Naive thymus-derived CD4-positive, alpha-beta T cell (primary cell): ENCODE results near the gene PTER. TPM values are rescaled to one million over a fixed set of nuclear protein-coding genes. Genes with fewer than 3 reads are reported as not detected.
A peak's percentile ranks its signal among the peaks of the same experiment; 100 is the strongest.

Experiments used
- ATAC-seq: fragments of 150-1000 bp; cut with Tn5 transposase; 2 replicates; pipeline ENCODE4 v1.10.0; 2021; ENCODE audit warnings: mild to moderate bottlenecking, moderate library complexity
- CTCF ChIA-PET: fragments of 350-600 bp; sonication (Branson Sonifier 250); formaldehyde crosslinking; loops from one replicate; lab custom pipeline; 2021; ENCODE audit warnings: antibody characterized with exemption; lab: Charles Lee
- POLR2A ChIA-PET: fragments of 350-600 bp; sonication (Branson Sonifier 250); formaldehyde crosslinking; loops from one replicate; lab custom pipeline; 2021; ENCODE audit warnings: antibody characterized with exemption, inconsistent platforms; lab: Charles Lee
- DNase-seq, 9 donors: peaks; one replicate each; pipeline versions ENCODE4 v3.0.0 to v3.0.0-alpha.2; 2020 to 2022; ENCODE audit warnings: mixed read lengths in 1 of 9
- H3K27ac ChIP-seq: one replicate; pipeline ENCODE4 v1.7.0; 2013; ENCODE audit warnings: mild to moderate bottlenecking, low read depth, low read length, moderate library complexity
- H3K27me3 ChIP-seq, 2 donors: one replicate each; pipeline ENCODE4 v1.7.0; 2013; ENCODE audit warnings: low read length in 2 of 2, mild to moderate bottlenecking in 2 of 2, moderate library complexity in 2 of 2; ENCODE audit not compliant: control insufficient read depth in 2 of 2, insufficient read depth in 2 of 2
- H3K36me3 ChIP-seq, 3 experiments: 1 replicate in 2 of 3; 2 replicates in 1 of 3; pipeline ENCODE4 v1.7.0; 2013; ENCODE audit warnings: low read length in 3 of 3, mild to moderate bottlenecking in 3 of 3, moderate library complexity in 1 of 3; ENCODE audit not compliant: insufficient read depth in 3 of 3, control insufficient read depth in 2 of 3
- H3K4me1 ChIP-seq, 2 donors: one replicate each; pipeline ENCODE4 v1.7.0; 2013; ENCODE audit warnings: low read length in 2 of 2, mild to moderate bottlenecking in 2 of 2, moderate library complexity in 1 of 2; ENCODE audit not compliant: control insufficient read depth in 2 of 2, insufficient read depth in 2 of 2
- H3K4me3 ChIP-seq: 2 replicates; pipeline ENCODE4 v1.7.0; 2013; ENCODE audit warnings: mild to moderate bottlenecking, low read length
- H3K9me3 ChIP-seq, 3 experiments: 1 replicate in 2 of 3; 2 replicates in 1 of 3; pipeline ENCODE4 v1.7.0; 2013; ENCODE audit warnings: low read length in 3 of 3; ENCODE audit not compliant: control insufficient read depth in 2 of 3
- H3K27ac Mint-ChIP-seq, 9 donors: one replicate each; pipeline ENCODE4 v1.8.0; 2020 to 2022; ENCODE audit warnings: mixed read lengths in 9 of 9, mild to moderate bottlenecking in 8 of 9, moderate library complexity in 5 of 9, inconsistent platforms in 2 of 9
- H3K27me3 Mint-ChIP-seq, 5 donors: one replicate each; pipeline ENCODE4 v1.8.0; 2021 to 2022; ENCODE audit warnings: mixed read lengths in 5 of 5, mild to moderate bottlenecking in 1 of 5
- H3K36me3 Mint-ChIP-seq, 5 donors: one replicate each; pipeline ENCODE4 v1.8.0; 2020 to 2022; ENCODE audit warnings: mixed read lengths in 5 of 5, mild to moderate bottlenecking in 3 of 5, inconsistent platforms in 1 of 5
- H3K4me1 Mint-ChIP-seq, 7 donors: one replicate each; pipeline ENCODE4 v1.8.0; 2020 to 2022; ENCODE audit warnings: mixed read lengths in 7 of 7, mild to moderate bottlenecking in 3 of 7, inconsistent platforms in 1 of 7
- H3K4me3 Mint-ChIP-seq, 10 donors: one replicate each; pipeline ENCODE4 v1.8.0; 2020 to 2022; ENCODE audit warnings: mild to moderate bottlenecking in 10 of 10, mixed read lengths in 10 of 10, moderate library complexity in 6 of 10, inconsistent platforms in 2 of 10
- H3K9me3 Mint-ChIP-seq, 11 donors: one replicate each; pipeline ENCODE4 v1.8.0; 2020 to 2022; ENCODE audit warnings: mixed read lengths in 11 of 11, mild to moderate bottlenecking in 4 of 11, inconsistent platforms in 1 of 11, moderate library complexity in 1 of 11
- intact Hi-C, 2 donors: fragments of 100-400 bp; cut with micrococcal nuclease; formaldehyde crosslinking; loops; one replicate each; pipeline ENCODE4 v1.15.1; 2023
- polyA plus RNA-seq, 2 donors: library from polyadenylated mRNA; unstranded; fragments of 300-500 nt; fragmentation: Illumina TruSeq; gene quantifications; one replicate each; pipeline ENCODE4 v1.2.3, GENCODE V29; 2021
- total RNA-seq, 6 experiments: library from RNA in 5 of 6; stranded (reverse) in 5 of 6; gene quantifications; 1 replicate in 5 of 6; 2 replicates in 1 of 6; pipeline ENCODE4 v1.2.3 and lab custom pipeline; 2021 to 2026

The PTER gene
- total and polyA plus RNA-seq, 7 experiments from 2014 or later, result 12.9 to 23.7 (median 14.4) TPM

DNA sequence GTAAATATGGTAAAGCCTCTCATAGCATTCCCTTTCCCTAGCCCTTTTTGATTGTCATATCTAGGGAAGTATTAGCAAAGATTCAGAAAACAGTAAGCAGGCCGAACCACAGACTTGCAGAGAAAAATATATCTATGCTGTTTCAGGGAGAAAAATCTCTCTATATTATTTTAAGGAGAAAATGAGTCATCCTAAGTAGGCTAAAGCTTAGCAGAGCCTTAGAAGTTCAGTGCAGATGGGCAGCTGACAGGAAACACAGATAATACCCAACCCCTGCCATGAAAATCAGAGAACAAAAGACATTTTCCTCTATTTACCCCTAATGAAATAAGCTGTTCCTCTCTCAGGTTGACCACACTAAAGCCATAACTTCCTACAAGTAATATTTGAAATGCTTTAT, 68.4 kb downstream of the PTER start:
- Mint-ChIP-seq H3K4me3 (no peak overlapping the region), H3K36me3 (peaks cover 0 to 27% (median 14%) of the 10 kb centered on the region in 5 donors), H3K9me3 (peaks cover 0 to 4% (median 0%) of the 10 kb centered on the region in 11 donors), H3K4me1 (peaks cover 0 to 4% (median 0%) of the 10 kb centered on the region in 7 donors), H3K27me3 (no peaks in the 10 kb centered on the region), H3K27ac (no peak overlapping the region)
- H3K27ac ChIP-seq, result no peak overlapping the region
- H3K9me3 ChIP-seq, result no peaks in the 10 kb centered on the region
- CTCF ChIA-PET, result no interaction called here
- H3K4me3 ChIP-seq, result no peak overlapping the region
- intact Hi-C loops, result no loop called here
- POLR2A ChIA-PET, result no interaction called here
- DNase-seq, result no peak
- peaks cover 0 to 26% (median 0%) of the 10 kb centered on the region in 3 experiments for H3K36me3 ChIP-seq
- H3K27me3 ChIP-seq, result no peaks in the 10 kb centered on the region
- no peaks in the 10 kb centered on the region for H3K4me1 ChIP-seq
- no peak for ATAC-seq

DNA sequence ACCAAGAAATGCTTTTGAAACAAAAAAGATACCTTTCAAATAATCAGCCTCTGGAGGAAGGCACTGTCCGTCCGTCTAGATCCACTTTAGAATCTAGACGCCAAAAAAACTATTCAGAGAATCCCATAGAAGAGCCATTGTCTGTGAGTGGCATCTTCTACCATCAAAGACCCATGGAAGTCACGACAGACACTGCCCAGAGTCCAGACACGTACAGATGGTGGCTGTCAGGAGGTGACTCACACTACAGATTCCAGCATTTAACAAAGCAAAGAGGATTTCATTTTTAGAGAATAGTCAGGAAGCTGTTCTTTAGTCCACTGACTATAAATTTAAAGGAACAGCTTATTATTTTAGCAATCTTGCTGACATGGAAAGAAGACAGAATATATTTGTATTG, 73.2 kb downstream of the PTER start:
- ChIA-PET CTCF (no interaction called here), POLR2A (no interaction called here)
- Mint-ChIP-seq H3K27me3 (no peaks in the 10 kb centered on the region), H3K4me3 (no peak overlapping the region), H3K9me3 (no peaks in the 10 kb centered on the region), H3K27ac (no peak overlapping the region), H3K4me1 (no peaks in the 10 kb centered on the region), H3K36me3 (peaks cover 0 to 49% (median 14%) of the 10 kb centered on the region in 5 donors)
- Histone ChIP-seq H3K27me3 (no peaks in the 10 kb centered on the region), H3K4me1 (no peaks in the 10 kb centered on the region), H3K9me3 (no peaks in the 10 kb centered on the region), H3K4me3 (no peak overlapping the region), H3K27ac (no peak overlapping the region), H3K36me3 (peaks cover 0 to 25% (median 0%) of the 10 kb centered on the region in 3 experiments)
- intact Hi-C loops, result loop anchor here in 1 of 2 donors (10.0 kb wide), 1 partner anchor 275 kb away; no protein-coding TSS in a partner anchor
- ATAC-seq, result no peak
- no peak for DNase-seq

DNA sequence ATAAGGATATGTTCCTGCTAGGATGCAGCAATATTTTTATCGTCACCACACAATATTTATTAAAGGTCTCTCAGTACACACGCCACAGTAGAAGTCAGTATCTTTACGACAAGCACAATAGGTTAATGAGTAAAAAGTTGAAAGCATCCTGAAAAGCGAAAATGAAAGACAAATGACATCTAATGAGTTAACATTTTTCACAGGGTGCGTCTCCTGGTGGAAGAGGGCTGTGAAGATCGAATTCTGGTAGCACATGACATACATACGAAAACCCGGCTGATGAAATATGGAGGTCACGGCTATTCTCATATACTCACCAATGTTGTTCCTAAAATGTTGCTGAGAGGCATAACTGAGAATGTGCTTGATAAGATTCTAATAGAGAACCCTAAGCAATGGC, 74.0 kb downstream of the PTER start:
- H3K36me3 Mint-ChIP-seq, result peaks cover 0 to 49% (median 14%) of the 10 kb centered on the region in 5 donors
- Histone ChIP-seq H3K4me3 (no peak overlapping the region), H3K4me1 (no peaks in the 10 kb centered on the region), H3K9me3 (no peaks in the 10 kb centered on the region), H3K27me3 (no peaks in the 10 kb centered on the region), H3K36me3 (peaks cover 0 to 17% (median 0%) of the 10 kb centered on the region in 3 experiments), H3K27ac (no peak overlapping the region)
- no peak overlapping the region for H3K27ac Mint-ChIP-seq
- H3K27me3 Mint-ChIP-seq, result no peaks in the 10 kb centered on the region
- ATAC-seq (no peak), DNase-seq (no peak)
- ChIA-PET CTCF (no interaction called here), POLR2A (no interaction called here)
- no peaks in the 10 kb centered on the region for H3K4me1 Mint-ChIP-seq
- H3K4me3 Mint-ChIP-seq, result no peak overlapping the region
- H3K9me3 Mint-ChIP-seq, result no peaks in the 10 kb centered on the region
- intact Hi-C loops, result loop anchor here in 1 of 2 donors (10.0 kb wide), 1 partner anchor 274 kb away; no protein-coding TSS in a partner anchor

DNA sequence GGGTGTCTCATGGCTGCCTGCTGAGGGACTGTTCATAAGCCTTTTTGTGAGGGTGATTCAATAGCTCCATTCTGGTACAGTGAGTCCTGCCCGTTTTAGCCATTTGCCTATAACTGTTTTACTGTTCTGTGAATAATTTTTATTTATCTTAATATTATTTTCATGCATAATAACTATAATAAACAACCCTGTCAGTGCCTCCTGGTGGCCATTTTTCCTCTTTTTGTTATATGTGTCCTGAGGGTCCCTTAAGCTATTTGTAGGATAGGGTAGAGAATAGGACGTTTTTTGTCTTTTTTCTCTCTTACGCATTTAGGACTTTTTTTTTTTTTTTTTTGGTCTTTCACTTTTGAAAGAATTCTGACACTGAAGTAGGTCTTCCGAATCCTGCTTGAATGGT, 82.0 kb downstream of the PTER start:
- ChIA-PET POLR2A (no interaction called here), CTCF (interaction anchor here (0.7 kb wide), 1 partner anchor 214 kb away, joined by 4 read pairs; no protein-coding TSS in a partner anchor)
- Mint-ChIP-seq H3K9me3 (peaks cover 0 to 2% (median 0%) of the 10 kb centered on the region in 11 donors), H3K36me3 (peaks cover 0 to 15% (median 2%) of the 10 kb centered on the region in 5 donors), H3K27me3 (peaks cover 31 to 46% (median 33%) of the 10 kb centered on the region in 5 donors), H3K27ac (no peak overlapping the region), H3K4me3 (peak overlapping the region in 5 of 10 donors; percentile 3 to 94 (median 75)), H3K4me1 (peaks cover 0 to 21% (median 13%) of the 10 kb centered on the region in 7 donors)
- H3K9me3 ChIP-seq, result no peaks in the 10 kb centered on the region
- no peak overlapping the region for H3K4me3 ChIP-seq
- no peak overlapping the region for H3K27ac ChIP-seq
- no peaks in the 10 kb centered on the region for H3K36me3 ChIP-seq
- intact Hi-C loops, result loop anchor here in 1 of 2 donors (10.0 kb wide), 1 partner anchor 266 kb away; no protein-coding TSS in a partner anchor
- peaks cover 0 to 5% of the 10 kb centered on the region in 2 donors for H3K4me1 ChIP-seq
- peaks cover 3 to 11% of the 10 kb centered on the region in 2 donors for H3K27me3 ChIP-seq
- ATAC-seq, result no peak
- no peak for DNase-seq

GRCh38 chr10:16519250-16519907, 82.6 kb downstream of the PTER start:
- Mint-ChIP-seq H3K27ac (peak overlapping the region in 2 of 9 donors; percentile 21 to 81), H3K9me3 (peaks cover 0 to 2% (median 0%) of the 10 kb centered on the region in 11 donors), H3K36me3 (peaks cover 0 to 11% (median 2%) of the 10 kb centered on the region in 5 donors), H3K27me3 (peaks cover 34 to 51% (median 38%) of the 10 kb centered on the region in 5 donors), H3K4me1 (peaks cover 0 to 21% (median 13%) of the 10 kb centered on the region in 7 donors), H3K4me3 (peak overlapping the region; percentile 59 to 94 (median 80))
- H3K27ac ChIP-seq, result no peak overlapping the region
- no peaks in the 10 kb centered on the region for H3K36me3 ChIP-seq
- no peak for DNase-seq
- H3K9me3 ChIP-seq, result no peaks in the 10 kb centered on the region
- ChIA-PET POLR2A (no interaction called here), CTCF (interaction anchor here (0.7 kb wide), 1 partner anchor 213 kb away, joined by 4 read pairs; no protein-coding TSS in a partner anchor)
- H3K4me3 ChIP-seq, result no peak overlapping the region
- ATAC-seq, result no peak
- intact Hi-C loops, result loop anchor here in 1 of 2 donors (10.0 kb wide), 1 partner anchor 265 kb away; no protein-coding TSS in a partner anchor
- H3K27me3 ChIP-seq, result peaks cover 3 to 11% of the 10 kb centered on the region in 2 donors
- peaks cover 0 to 5% of the 10 kb centered on the region in 2 donors for H3K4me1 ChIP-seq

DNA sequence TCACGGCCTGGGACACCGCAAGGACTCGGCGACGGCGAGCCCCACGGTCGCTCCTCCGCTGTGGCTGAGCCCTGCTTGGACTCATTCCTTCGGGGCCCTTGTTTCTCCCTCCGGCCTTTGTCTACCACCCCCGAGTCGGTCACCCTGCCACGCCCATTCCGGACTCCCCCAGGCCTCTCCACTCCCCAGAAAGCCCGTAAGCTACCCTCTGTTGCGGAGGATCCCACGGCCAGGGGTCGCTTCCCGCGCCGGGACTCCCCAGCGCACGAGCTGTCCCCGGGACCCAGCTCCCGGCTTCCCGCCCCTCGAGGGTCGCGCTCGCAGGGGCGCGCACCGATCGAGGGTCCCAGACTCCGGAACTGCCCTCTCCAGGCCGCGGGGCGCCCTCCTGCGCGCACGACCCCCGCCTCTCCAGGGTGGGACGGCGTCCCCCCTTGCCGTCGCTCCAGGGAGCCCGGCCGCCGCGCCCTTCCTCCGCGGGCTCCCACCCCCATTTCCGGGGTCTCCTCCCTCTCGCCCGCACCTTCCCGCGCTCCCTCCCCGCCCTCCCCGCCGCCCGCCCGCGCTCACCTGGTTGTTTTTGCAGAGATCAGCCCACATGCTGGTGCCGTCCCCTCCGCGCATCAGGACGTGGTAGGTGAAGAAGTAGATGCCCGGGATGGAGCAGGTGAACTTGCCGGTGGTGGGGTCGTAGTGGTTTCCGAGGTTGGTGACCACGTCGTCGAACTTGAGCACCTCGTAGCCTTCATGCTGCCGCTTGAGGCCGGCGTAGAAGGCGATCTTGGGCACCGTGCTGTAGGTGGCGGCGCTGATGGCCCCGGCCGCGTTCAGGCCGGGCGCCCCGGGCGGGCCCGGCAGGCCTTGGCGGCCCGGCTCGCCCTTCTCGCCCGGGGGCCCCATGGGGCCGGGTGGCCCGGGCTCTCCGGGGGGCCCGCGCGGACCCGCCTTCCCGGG, 83.4 kb downstream of the PTER start:
- no peak overlapping the region for H3K27ac ChIP-seq
- H3K27me3 ChIP-seq, result peaks cover 3 to 11% of the 10 kb centered on the region in 2 donors
- peaks cover 0 to 21% (median 13%) of the 10 kb centered on the region in 7 donors for H3K4me1 Mint-ChIP-seq
- H3K4me3 Mint-ChIP-seq, result peak overlapping the region; percentile 74 to 94 (median 81)
- CTCF ChIA-PET, result no interaction called here
- H3K9me3 Mint-ChIP-seq, result peaks cover 0 to 2% (median 0%) of the 10 kb centered on the region in 11 donors
- peaks cover 39 to 53% (median 45%) of the 10 kb centered on the region in 5 donors for H3K27me3 Mint-ChIP-seq
- H3K4me3 ChIP-seq, result no peak overlapping the region
- peak in 1 of 9 donors; percentile 2 for DNase-seq
- no peaks in the 10 kb centered on the region for H3K36me3 ChIP-seq
- peaks cover 0 to 6% (median 2%) of the 10 kb centered on the region in 5 donors for H3K36me3 Mint-ChIP-seq
- H3K27ac Mint-ChIP-seq, result peak overlapping the region in 2 of 9 donors; percentile 21 to 81
- ATAC-seq, result peak; percentile 30
- intact Hi-C loops, result loop anchor here (2.0 to 10.0 kb wide), 3 partner anchors 83 to 405 kb away; partner anchors contain the start of gene PTER (in 1 of the 2)
- peaks cover 0 to 5% of the 10 kb centered on the region in 2 donors for H3K4me1 ChIP-seq
- H3K9me3 ChIP-seq, result no peaks in the 10 kb centered on the region
- POLR2A ChIA-PET, result no interaction called here
